ENCODE results near the gene TMEM167A.

The TMEM167A gene

GRCh38 chr5:83006683-83007283 is 70.4 kb downstream of the TMEM167A start:
- Histone ChIP-seq H3K27me3 (replicated peaks; ENCODE audit: insufficient read depth, low read length) (no peaks in the 10 kb centered on the region), H3K9me3 (replicated peaks; ENCODE audit: insufficient read depth, low read length) (no peaks in the 10 kb centered on the region), H3K4me1 (ENCODE audit: low read length) (peaks cover 6% of the 10 kb centered on the region), H3K4me3 (ENCODE audit: low read length) (no peak overlapping the region), H3K36me3 (replicated peaks; ENCODE audit: insufficient read depth, low read length) (no peaks in the 10 kb centered on the region), H2AFZ (ENCODE audit: low read length) (no peak overlapping the region), H3K9ac (ENCODE audit: low read length) (no peak overlapping the region), H3F3A (ENCODE audit: insufficient read depth, low read length) (peaks cover 7% of the 10 kb centered on the region; the same call in 1 of the 2 replicates), H4K20me1 (ENCODE audit: insufficient read depth, low read length) (no peaks in the 10 kb centered on the region), H3K4me2 (ENCODE audit: low read depth, low read length) (no peak overlapping the region), H3K27ac (ENCODE audit: low read length) (no peak overlapping the region), H3K79me2 (ENCODE audit: low read length) (no peaks in the 10 kb centered on the region), H3K9me2 (replicated peaks; ENCODE audit: insufficient read depth, low read length) (no peaks in the 10 kb centered on the region)
- no peak for TF ChIP-seq EZH2 (optimal IDR thresholded peaks at IDR 0.05; ENCODE audit: low read depth, low read length)
- DNase-seq: no peak

GRCh38 chr5:83003791-83004190 is 73.4 kb downstream of the TMEM167A start:
- Histone ChIP-seq H3K9me2 (replicated peaks; ENCODE audit: insufficient read depth, low read length) (no peaks in the 10 kb centered on the region), H3K79me2 (ENCODE audit: low read length) (no peaks in the 10 kb centered on the region), H3K27me3 (replicated peaks; ENCODE audit: insufficient read depth, low read length) (no peaks in the 10 kb centered on the region), H3K36me3 (replicated peaks; ENCODE audit: insufficient read depth, low read length) (no peaks in the 10 kb centered on the region), H2AFZ (ENCODE audit: low read length) (no peak overlapping the region), H3K4me2 (ENCODE audit: low read depth, low read length) (no peak overlapping the region), H3K4me3 (ENCODE audit: low read length) (no peak overlapping the region), H3K9me3 (replicated peaks; ENCODE audit: insufficient read depth, low read length) (no peaks in the 10 kb centered on the region), H3F3A (ENCODE audit: insufficient read depth, low read length) (no peaks in the 10 kb centered on the region), H3K27ac (ENCODE audit: low read length) (no peak overlapping the region), H3K9ac (ENCODE audit: low read length) (no peak overlapping the region), H4K20me1 (ENCODE audit: insufficient read depth, low read length) (no peaks in the 10 kb centered on the region), H3K4me1 (ENCODE audit: low read length) (no peaks in the 10 kb centered on the region)
- DNase-seq: no peak
- TF ChIP-seq CTCF (IDR thresholded peaks at IDR 0.05; ENCODE audit: low read length) (no peak), EZH2phosphoT487 (IDR thresholded peaks at IDR 0.05; ENCODE audit: low read length) (no peak)

Data from MM.1S (cell line).